ENCODE results near the gene HOXA5. TPM values are rescaled to one million over a fixed set of nuclear protein-coding genes. Genes with fewer than 3 reads are reported as not detected.

Gene HOXA5
- total RNA-seq, 1 donor from 2014 or later = 3.2 TPM

DNA sequence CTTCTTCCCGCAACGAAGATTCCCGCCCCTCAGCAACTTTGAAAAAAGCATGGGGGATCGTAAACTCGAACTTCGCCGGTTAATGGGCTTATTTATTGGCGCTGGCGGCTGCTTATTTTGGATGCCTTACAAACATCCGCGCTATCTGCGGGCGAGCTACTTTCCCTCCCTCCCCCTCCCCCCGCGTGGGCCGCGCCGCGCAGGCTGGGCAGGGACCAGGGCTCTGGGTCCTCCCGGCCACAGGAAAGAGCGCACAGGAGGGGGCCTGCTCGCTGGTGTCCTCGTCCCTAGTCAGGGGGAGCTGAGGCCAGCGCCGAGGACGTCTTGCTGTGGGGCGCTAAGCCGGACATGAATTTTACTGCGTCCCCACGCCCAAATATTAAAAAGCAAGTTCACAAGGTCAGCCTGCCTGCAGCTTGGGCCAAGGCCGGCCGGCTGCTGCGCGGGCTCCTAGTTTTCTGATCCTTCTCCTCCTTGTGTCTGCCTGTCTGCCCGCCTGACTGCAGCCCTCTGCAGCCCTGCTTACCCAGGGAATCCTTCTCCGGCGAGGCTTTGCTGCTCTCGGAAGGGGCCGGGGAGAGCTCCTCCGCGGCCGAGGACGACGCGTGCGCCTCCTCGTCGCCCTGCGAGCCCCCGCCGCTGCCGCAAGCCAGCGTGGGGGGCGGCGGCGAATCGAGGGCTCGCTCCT lies 29.5 kb upstream of the HOXA5 start:
- H3K4me3 Mint-ChIP-seq = no peak overlapping the region
- H3K9me3 Mint-ChIP-seq = no peaks in the 10 kb centered on the region

DNA sequence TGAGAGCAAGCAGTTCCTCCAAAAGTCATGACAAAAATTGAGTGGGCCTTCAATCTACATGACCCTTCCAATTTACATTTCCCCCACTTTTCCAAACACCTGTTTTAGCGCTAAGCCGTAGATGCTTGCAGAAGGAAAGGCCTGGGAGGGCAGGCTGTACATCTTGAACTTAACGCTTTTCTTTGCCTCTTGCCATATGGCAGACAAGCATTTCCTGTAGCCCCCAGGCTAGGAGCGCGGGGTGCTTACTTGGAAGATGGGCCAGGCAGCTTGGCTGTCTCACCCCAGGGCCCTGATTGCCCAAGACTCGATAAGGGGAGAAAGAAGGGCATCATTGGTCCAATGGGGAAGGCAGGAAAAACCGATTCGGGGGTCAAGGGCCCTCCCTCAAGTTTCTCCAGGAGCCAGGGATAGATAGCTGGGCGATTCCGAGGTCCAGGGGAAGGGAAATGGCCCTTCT lies 28.9 kb upstream of the HOXA5 start:
- TF ChIP-seq, protein P1, sequence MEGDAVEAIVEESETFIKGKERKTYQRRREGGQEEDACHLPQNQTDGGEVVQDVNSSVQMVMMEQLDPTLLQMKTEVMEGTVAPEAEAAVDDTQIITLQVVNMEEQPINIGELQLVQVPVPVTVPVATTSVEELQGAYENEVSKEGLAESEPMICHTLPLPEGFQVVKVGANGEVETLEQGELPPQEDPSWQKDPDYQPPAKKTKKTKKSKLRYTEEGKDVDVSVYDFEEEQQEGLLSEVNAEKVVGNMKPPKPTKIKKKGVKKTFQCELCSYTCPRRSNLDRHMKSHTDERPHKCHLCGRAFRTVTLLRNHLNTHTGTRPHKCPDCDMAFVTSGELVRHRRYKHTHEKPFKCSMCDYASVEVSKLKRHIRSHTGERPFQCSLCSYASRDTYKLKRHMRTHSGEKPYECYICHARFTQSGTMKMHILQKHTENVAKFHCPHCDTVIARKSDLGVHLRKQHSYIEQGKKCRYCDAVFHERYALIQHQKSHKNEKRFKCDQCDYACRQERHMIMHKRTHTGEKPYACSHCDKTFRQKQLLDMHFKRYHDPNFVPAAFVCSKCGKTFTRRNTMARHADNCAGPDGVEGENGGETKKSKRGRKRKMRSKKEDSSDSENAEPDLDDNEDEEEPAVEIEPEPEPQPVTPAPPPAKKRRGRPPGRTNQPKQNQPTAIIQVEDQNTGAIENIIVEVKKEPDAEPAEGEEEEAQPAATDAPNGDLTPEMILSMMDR (conservative IDR thresholded peaks at IDR 0.05) = no peak
- Mint-ChIP-seq H3K36me3 (ENCODE audit: low read depth) (peaks cover 2% of the 10 kb centered on the region), H3K4me1 (peaks cover 13% of the 10 kb centered on the region), H3K9me3 (no peaks in the 10 kb centered on the region), H3K27ac (ENCODE audit: unreplicated experiment) (no peak overlapping the region), H3K4me3 (peak overlapping the region; percentile 64), H3K27me3 (ENCODE audit: low read depth) (peaks cover 93% of the 10 kb centered on the region)
- no peak for DNase-seq (ENCODE audit: low read depth, low spot score)

More for the DNA sequence above, 29.5 kb upstream of the HOXA5 start:
- Mint-ChIP-seq H3K27ac (ENCODE audit: unreplicated experiment) (no peak overlapping the region), H3K36me3 (ENCODE audit: low read depth) (peaks cover 5% of the 10 kb centered on the region), H3K27me3 (ENCODE audit: low read depth) (peaks cover 93% of the 10 kb centered on the region), H3K4me1 (peaks cover 13% of the 10 kb centered on the region)
- TF ChIP-seq, protein P1 (conservative IDR thresholded peaks at IDR 0.05) = no peak
- DNase-seq (ENCODE audit: low read depth, low spot score) = no peak

DNA sequence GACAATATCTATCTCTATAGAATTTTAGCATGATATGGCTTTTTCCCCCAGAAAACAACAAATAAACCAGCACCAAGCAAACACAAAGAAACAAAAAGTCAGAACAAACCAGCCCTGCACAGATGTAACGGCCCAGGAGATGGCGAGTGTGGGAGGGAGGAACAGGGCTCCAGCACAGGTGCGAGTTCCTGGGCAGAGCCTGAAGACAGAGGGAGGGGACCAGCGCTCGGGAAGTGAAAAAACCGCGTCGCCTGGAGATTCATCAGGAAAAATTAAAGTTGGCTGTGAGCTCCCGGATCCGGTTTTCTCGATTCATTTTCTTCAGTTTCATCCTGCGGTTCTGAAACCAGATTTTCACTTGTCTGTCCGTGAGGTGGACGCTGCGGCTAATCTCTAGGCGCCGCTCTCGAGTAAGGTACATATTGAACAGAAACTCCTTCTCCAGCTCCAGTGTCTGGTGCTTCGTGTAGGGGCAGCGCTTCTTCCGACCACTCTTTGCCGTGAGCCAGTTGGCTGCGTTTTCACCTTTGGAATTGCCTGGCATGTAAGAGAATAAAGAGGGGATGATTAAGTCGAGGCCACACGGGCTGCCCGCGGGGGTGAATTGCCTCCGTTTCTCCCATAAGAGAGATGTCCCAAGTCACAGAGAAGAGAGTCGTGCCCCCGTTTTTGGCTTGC lies 28.3 kb upstream of the HOXA5 start:
- peaks cover 93% of the 10 kb centered on the region for H3K27me3 Mint-ChIP-seq (ENCODE audit: low read depth)
- peaks cover 2% of the 10 kb centered on the region for H3K36me3 Mint-ChIP-seq (ENCODE audit: low read depth)
- no peak for DNase-seq (ENCODE audit: low read depth, low spot score)
- peak overlapping the region; percentile 64 for H3K4me3 Mint-ChIP-seq
- TF ChIP-seq, protein P1 (conservative IDR thresholded peaks at IDR 0.05) = no peak
- peaks cover 13% of the 10 kb centered on the region for H3K4me1 Mint-ChIP-seq
- no peaks in the 10 kb centered on the region for H3K9me3 Mint-ChIP-seq
- no peak overlapping the region for H3K27ac Mint-ChIP-seq (ENCODE audit: unreplicated experiment)

DNA sequence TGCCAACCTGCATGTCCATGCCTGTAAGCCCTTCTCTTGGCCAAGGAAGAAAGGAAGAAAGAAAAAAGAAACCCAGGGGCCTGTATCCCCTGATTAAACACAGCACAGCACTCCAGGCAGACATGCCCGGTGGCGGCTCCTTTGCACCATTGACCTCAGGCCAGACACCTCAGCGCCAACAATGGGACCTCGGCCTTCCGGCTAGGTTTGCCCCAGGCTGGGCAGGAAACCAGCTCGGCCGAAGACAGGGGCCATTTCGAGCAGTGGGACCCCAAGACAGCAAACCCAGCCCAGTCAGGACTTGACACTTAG lies 27.8 kb upstream of the HOXA5 start:
- DNase-seq (ENCODE audit: low read depth, low spot score) = no peak
- Mint-ChIP-seq H3K27ac (ENCODE audit: unreplicated experiment) (no peak overlapping the region), H3K9me3 (no peaks in the 10 kb centered on the region), H3K27me3 (ENCODE audit: low read depth) (peaks cover 93% of the 10 kb centered on the region), H3K36me3 (ENCODE audit: low read depth) (peaks cover 2% of the 10 kb centered on the region), H3K4me3 (peak overlapping the region; percentile 22), H3K4me1 (peaks cover 13% of the 10 kb centered on the region)
- TF ChIP-seq, protein P1 (conservative IDR thresholded peaks at IDR 0.05) = no peak

DNA sequence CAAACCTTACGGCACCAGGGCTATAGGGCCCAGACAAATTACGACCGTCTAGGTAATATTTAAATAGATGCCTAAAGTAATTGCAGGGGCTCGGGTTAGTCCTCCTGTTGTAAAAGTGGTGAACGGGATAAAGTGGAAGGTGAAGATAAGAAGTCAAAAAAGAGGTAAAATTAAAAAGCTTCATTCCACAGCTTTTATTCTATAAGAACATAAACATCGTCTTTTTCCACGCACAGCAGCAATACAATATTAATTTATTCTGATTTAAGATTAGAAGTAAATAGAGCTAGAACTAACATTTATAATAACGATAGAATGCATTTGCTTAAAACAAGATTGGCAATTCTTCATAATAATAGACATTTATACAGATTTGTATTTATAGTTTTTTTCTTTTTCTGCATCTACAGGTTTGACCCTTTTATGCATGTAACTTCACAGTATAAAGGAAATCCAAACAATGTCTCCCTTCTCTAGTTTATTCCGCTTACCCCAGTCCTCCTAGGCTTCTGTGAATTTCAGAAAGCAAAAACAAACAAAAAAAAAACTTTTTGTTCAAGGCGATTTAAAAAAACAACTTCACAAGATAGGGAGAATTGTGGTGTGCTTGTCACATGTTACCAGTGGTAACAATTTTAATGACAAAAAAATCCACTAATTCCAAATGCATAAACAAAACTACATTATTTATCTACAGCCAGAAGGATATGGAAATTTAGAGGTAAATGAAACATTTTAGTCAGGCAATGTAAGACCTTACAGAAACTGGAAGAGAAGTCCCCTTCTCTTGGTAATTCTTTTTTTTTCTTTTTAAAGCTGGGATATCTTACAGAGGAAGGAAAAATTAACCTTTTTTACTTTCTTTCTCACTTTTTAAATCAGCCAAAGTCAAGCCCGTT lies 27.2 kb upstream of the HOXA5 start:
- Mint-ChIP-seq H3K4me1 (peaks cover 13% of the 10 kb centered on the region), H3K27ac (ENCODE audit: unreplicated experiment) (no peak overlapping the region), H3K9me3 (no peaks in the 10 kb centered on the region), H3K4me3 (peak overlapping the region; percentile 62), H3K36me3 (ENCODE audit: low read depth) (peaks cover 3% of the 10 kb centered on the region), H3K27me3 (ENCODE audit: low read depth) (peaks cover 93% of the 10 kb centered on the region)
- no peak for DNase-seq (ENCODE audit: low read depth, low spot score)
- TF ChIP-seq, protein P1 (conservative IDR thresholded peaks at IDR 0.05) = no peak
